ENCODE measurements around the gene GRK2.
"Not testable (repeated sequence)": the region's sequence is repeated elsewhere in the genome, so short reads cannot be mapped to it uniquely, and the experiment has no call there.

GRK2 gene

GRCh38 chr11:67317205-67317887 lies 51.1 kb downstream of the GRK2 start:
- DNase-seq, result peak; percentile 100

DNA sequence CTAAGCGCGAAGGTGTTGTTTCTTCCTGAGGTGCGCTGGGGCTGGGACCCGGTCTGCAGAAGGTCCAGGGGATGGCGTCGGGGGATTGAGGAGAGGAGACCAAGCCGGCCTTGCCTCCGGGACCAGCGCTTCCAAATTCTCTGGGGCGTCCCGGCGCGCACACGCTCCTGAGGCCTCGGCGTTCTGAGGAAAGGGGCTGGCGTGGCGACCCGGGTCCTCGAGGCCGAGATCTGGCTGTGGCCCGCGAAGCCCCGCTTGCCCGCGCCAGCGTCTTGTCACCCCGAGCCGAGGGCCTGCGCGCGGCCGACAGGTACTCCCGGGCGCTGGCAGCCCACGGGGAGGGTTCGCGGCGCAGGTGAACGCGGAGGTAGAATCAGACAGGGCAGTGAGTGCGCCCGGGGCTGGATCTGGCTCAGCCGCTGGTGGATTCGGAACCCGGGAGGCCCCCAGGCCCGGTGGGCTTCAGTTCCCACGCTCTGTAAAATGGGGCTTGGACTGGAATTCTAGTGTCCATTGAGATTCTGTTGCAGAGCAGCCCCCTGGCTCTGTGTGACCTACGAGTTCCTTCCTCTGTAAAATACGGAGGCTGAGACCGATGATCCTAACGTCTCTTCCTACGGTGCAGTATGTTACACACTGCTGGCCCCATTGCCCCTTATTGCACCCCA lies 51.7 kb downstream of the GRK2 start:
- DNase-seq, result no peak

DNA sequence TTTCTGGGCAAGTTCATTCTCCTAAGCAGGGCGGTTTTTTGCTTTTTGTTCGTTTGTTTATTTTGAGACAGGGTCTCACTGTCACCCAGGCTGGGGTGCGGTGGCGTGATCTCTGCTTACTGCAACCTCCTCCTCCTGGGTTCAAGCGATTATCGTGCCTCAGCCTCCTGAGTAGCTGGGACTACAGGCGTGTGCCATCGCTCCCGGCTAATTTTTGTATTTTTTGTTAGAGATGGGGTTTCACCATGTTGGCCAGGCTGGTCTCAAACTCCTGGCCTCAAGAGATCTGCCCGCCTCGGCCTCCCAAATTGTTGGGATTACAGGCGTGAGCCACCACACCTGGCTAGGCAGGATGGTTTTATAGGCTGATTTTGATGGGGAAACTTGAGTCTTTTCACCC lies 52.6 kb downstream of the GRK2 start:
- not testable (repeated sequence) for DNase-seq

DNA sequence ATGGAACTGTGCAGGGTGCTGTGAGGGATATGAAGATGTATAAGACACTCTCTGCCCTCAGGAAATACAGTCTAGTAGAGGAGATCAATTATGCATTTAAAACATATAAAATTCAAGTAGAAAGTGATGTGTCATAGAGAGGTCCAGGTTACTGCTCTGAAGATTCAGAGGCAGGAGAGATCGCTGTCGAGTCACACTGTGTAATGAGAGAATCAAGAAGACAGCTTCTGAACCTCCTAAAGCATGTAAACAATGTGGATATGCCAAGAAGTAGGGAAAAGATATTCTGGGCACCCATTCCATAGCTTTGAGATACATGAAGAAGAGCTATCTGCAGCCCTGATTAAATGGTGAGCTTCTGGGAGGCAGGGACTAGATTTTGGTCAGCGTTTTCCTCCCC lies 53.7 kb downstream of the GRK2 start:
- DNase-seq, result no peak

- no peak for DNase-seq
These were observed 54.4 kb downstream of the GRK2 start for GRCh38 chr11:67320691-67321090.

- DNase-seq, result no peak
These were observed 55.1 kb downstream of the GRK2 start for GRCh38 chr11:67321313-67321871.

DNA sequence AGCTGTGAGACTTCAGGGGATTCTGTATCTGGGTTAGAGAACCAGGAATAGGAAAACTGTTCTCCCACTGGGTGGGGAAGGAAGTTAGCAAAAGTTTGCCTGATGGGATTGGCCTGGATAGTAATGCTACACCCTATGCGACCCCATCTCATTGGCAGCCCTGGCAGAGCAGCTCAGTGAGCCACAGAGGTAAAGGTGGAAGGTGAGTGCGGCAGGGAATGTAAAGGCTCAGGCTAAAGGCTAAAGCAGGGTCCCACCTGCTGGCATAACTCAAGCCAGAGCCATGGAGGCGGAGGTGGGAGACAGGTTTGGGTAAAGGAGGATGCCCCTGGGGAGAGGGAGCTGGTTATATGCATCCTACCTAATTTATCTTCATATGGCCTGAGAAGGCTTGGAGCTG lies 55.8 kb downstream of the GRK2 start:
- no peak for DNase-seq

DNA sequence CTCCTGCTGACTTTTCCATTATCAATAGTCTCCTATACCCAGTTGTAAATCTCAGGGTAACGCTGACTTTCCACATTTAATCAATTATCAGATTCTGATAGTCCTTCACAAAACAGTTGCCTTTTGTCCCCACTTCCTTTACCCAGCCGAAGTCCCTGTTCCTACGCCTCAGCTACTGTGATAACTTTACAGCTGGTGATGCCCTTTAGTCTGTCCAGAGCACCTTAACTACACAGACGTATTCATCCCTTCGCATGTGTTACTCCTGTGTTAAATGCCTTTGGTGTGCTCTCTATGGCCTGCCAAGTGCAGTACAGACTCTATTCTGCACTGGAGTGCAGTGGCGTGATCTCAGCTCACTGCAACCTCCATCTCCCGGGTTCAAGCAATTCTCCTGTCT lies 57.3 kb downstream of the GRK2 start:
- no peak for DNase-seq

DNA sequence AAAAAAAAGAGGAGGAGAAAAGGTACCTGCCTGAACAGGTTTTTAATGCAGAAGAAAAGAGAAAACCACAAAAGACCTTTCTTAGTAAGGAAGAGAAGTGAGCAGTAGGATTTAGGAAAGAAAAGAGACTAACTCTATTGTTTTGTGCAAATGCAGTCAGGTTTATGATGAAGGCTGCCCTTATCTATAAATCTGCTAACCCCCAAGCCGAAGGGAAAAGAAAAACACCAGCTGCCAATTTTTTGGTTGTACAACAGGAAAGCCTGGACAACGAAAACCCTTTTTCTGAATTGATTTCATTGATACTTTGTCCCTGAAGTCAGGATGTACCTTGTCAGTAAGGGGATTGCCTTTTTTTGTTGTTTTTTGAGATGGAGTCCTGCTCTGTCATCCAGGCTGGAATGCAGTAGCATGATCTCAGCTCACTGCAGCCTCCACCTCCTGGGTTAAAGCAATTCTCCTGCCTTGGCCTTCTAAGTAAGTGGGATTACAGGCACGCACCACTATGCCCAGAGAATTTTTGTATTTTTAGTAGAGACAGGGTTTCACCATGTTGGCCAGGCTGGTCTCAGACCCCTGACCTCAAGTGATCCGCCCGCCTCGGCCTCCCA lies 65.9 kb downstream of the GRK2 start:
- no peak for DNase-seq
